Astrocyte (in vitro differentiated cells and primary cell): ENCODE data around the gene AFAP1L2. TPM values are rescaled to one million over a fixed set of nuclear protein-coding genes. Genes with fewer than 3 reads are reported as not detected.

Source experiments
- DNase-seq: peaks from one replicate; pipeline ENCODE4 v3.0.0-alpha.2; 2010; ENCODE audit warnings: low read depth
- FAIRE-seq: peaks from 2 replicates; lab custom pipeline; 2011; peaks lifted over from hg19 to GRCh38; lab: Jason Lieb, UNC
- H2AFZ ChIP-seq: 2 replicates; pipeline ENCODE4 v1.6.0; 2012; ENCODE audit warnings: low read depth, low read length, inconsistent platforms
- H3K27ac ChIP-seq: 2 replicates; pipeline ENCODE4 v1.5.1; 2011; ENCODE audit warnings: low read depth, low read length, inconsistent platforms
- H3K27me3 ChIP-seq: 2 replicates; pipeline ENCODE4 v1.6.0; 2011; ENCODE audit warnings: low read length, inconsistent platforms; ENCODE audit not compliant: insufficient read depth
- H3K36me3 ChIP-seq: 2 replicates; pipeline ENCODE4 v1.5.1; 2011; ENCODE audit warnings: low read length, inconsistent platforms; ENCODE audit not compliant: insufficient read depth
- H3K4me1 ChIP-seq: 2 replicates; pipeline ENCODE4 v1.5.1; 2011; ENCODE audit warnings: low read length, inconsistent platforms; ENCODE audit not compliant: insufficient read depth
- H3K4me2 ChIP-seq: 2 replicates; pipeline ENCODE4 v1.6.0; 2012; ENCODE audit warnings: low read length, inconsistent platforms
- H3K4me3 ChIP-seq: 2 replicates; pipeline ENCODE4 v1.5.1; 2011; ENCODE audit warnings: low read depth, mild to moderate bottlenecking, low read length, inconsistent platforms; ENCODE audit not compliant: insufficient read depth
- H3K79me2 ChIP-seq: 2 replicates; pipeline ENCODE4 v1.6.0; 2012; ENCODE audit warnings: mild to moderate bottlenecking, low read length, inconsistent platforms; ENCODE audit not compliant: insufficient read depth
- H3K9ac ChIP-seq: 2 replicates; pipeline ENCODE4 v1.6.0; 2012; ENCODE audit warnings: mild to moderate bottlenecking, low read length, inconsistent platforms
- H3K9me3 ChIP-seq: 2 replicates; pipeline ENCODE4 v1.5.1; 2012; ENCODE audit warnings: low read depth, mild to moderate bottlenecking, low read length, inconsistent platforms; ENCODE audit not compliant: insufficient read depth
- H4K20me1 ChIP-seq: 2 replicates; pipeline ENCODE4 v1.6.0; 2012; ENCODE audit warnings: low read length, inconsistent platforms; ENCODE audit not compliant: insufficient read depth
- H3K27ac Mint-ChIP-seq: one replicate; pipeline ENCODE4 v1.8.0; 2021; ENCODE audit warnings: mild to moderate bottlenecking, mixed read lengths; ENCODE audit not compliant: unreplicated experiment
- H3K27me3 Mint-ChIP-seq: one replicate; pipeline ENCODE4 v1.8.0; 2021; ENCODE audit warnings: low read depth, mixed read lengths; ENCODE audit not compliant: unreplicated experiment
- H3K36me3 Mint-ChIP-seq: one replicate; pipeline ENCODE4 v1.8.0; 2021; ENCODE audit warnings: low read depth, mixed read lengths; ENCODE audit not compliant: unreplicated experiment
- H3K4me1 Mint-ChIP-seq: one replicate; pipeline ENCODE4 v1.8.0; 2021; ENCODE audit warnings: low read depth, mixed read lengths; ENCODE audit not compliant: unreplicated experiment
- H3K4me3 Mint-ChIP-seq: one replicate; pipeline ENCODE4 v1.8.0; 2021; ENCODE audit warnings: mild to moderate bottlenecking, moderate library complexity, mixed read lengths; ENCODE audit not compliant: unreplicated experiment
- H3K9me3 Mint-ChIP-seq: one replicate; pipeline ENCODE4 v1.8.0; 2021; ENCODE audit warnings: mild to moderate bottlenecking, mixed read lengths; ENCODE audit not compliant: unreplicated experiment
- CTCF ChIP-seq: IDR thresholded peaks from 2 replicates; pipeline ENCODE4 v1.5.1; 2011; ENCODE audit warnings: low read depth, mild to moderate bottlenecking, inconsistent platforms, low read length, moderate library complexity; ENCODE audit not compliant: insufficient read depth
- EZH2 ChIP-seq: IDR thresholded peaks from 2 replicates; pipeline ENCODE4 v1.6.1; 2012; ENCODE audit warnings: mild to moderate bottlenecking, low read length, inconsistent platforms; ENCODE audit not compliant: insufficient read depth
- total RNA-seq: library from RNA; stranded (reverse); gene quantifications from 2 replicates; pipeline ENCODE4 v1.2.1, GENCODE V29; 2021

The AFAP1L2 gene
- total RNA-seq, 1 donor from 2014 or later, result 26.6 TPM

GRCh38 chr10:114278140-114278883 is 126.0 kb downstream of the AFAP1L2 start:
- Mint-ChIP-seq H3K4me3 (no peak overlapping the region), H3K27me3 (peaks cover 31% of the 10 kb centered on the region), H3K4me1 (peaks cover 3% of the 10 kb centered on the region), H3K9me3 (peaks cover 3% of the 10 kb centered on the region), H3K27ac (no peak overlapping the region), H3K36me3 (no peaks in the 10 kb centered on the region)
- no peaks in the 10 kb centered on the region for H4K20me1 ChIP-seq
- H3K27me3 ChIP-seq, result peaks cover 10% of the 10 kb centered on the region
- no peak for DNase-seq
- H3K4me2 ChIP-seq, result no peak overlapping the region
- H3K9me3 ChIP-seq, result no peaks in the 10 kb centered on the region
- no peak overlapping the region for H3K27ac ChIP-seq
- no peak overlapping the region for H3K9ac ChIP-seq
- TF ChIP-seq EZH2 (no peak), CTCF (no peak)
- no peaks in the 10 kb centered on the region for H3K4me1 ChIP-seq
- no peak overlapping the region for H3K4me3 ChIP-seq
- no peak overlapping the region for H2AFZ ChIP-seq
- FAIRE-seq, result no peak
- no peaks in the 10 kb centered on the region for H3K79me2 ChIP-seq
- no peaks in the 10 kb centered on the region for H3K36me3 ChIP-seq

- Mint-ChIP-seq H3K27me3 (peaks cover 20% of the 10 kb centered on the region), H3K4me1 (peaks cover 11% of the 10 kb centered on the region), H3K4me3 (no peak overlapping the region), H3K9me3 (peaks cover 3% of the 10 kb centered on the region), H3K27ac (no peak overlapping the region), H3K36me3 (no peaks in the 10 kb centered on the region)
- Histone ChIP-seq H3K9me3 (no peaks in the 10 kb centered on the region), H3K79me2 (no peaks in the 10 kb centered on the region), H4K20me1 (no peaks in the 10 kb centered on the region), H2AFZ (no peak overlapping the region), H3K9ac (no peak overlapping the region), H3K4me2 (no peak overlapping the region), H3K4me3 (no peak overlapping the region), H3K27ac (no peak overlapping the region), H3K27me3 (peaks cover 13% of the 10 kb centered on the region), H3K36me3 (no peaks in the 10 kb centered on the region), H3K4me1 (peaks cover 6% of the 10 kb centered on the region)
- no peak for DNase-seq
- TF ChIP-seq CTCF (no peak), EZH2 (no peak)
- no peak for FAIRE-seq
Measured at GRCh38 chr10:114276671-114277070, 127.6 kb downstream of the AFAP1L2 start.

- Histone ChIP-seq H3K27me3 (peaks cover 13% of the 10 kb centered on the region), H3K4me1 (peaks cover 12% of the 10 kb centered on the region), H3K9ac (no peak overlapping the region), H3K36me3 (no peaks in the 10 kb centered on the region), H3K79me2 (no peaks in the 10 kb centered on the region), H3K4me3 (no peak overlapping the region), H3K9me3 (no peaks in the 10 kb centered on the region), H4K20me1 (peaks cover 4% of the 10 kb centered on the region), H3K27ac (no peak overlapping the region), H2AFZ (no peak overlapping the region), H3K4me2 (no peak overlapping the region)
- H3K9me3 Mint-ChIP-seq, result peaks cover 3% of the 10 kb centered on the region
- H3K4me1 Mint-ChIP-seq, result peaks cover 16% of the 10 kb centered on the region
- DNase-seq, result no peak
- no peaks in the 10 kb centered on the region for H3K36me3 Mint-ChIP-seq
- peaks cover 20% of the 10 kb centered on the region for H3K27me3 Mint-ChIP-seq
- H3K4me3 Mint-ChIP-seq, result no peak overlapping the region
- TF ChIP-seq CTCF, result no peak
- TF ChIP-seq EZH2, result no peak
- no peak for FAIRE-seq
- H3K27ac Mint-ChIP-seq, result no peak overlapping the region
Measured at GRCh38 chr10:114276066-114276465, 128.2 kb downstream of the AFAP1L2 start.
